AG09309 (cell line): ENCODE results near the gene CACNA1H.
"Not testable (repeated sequence)": the region's sequence is repeated elsewhere in the genome, so short reads cannot be mapped to it uniquely, and the experiment has no call there.

Experiments
- DNase-seq: peaks from one replicate; pipeline ENCODE4 v3.0.0-alpha.2; 2010; ENCODE audit warnings: low read depth
- H3K4me3 ChIP-seq: 2 replicates; pipeline ENCODE4 v1.5.1; 2011; ENCODE audit warnings: mild to moderate bottlenecking, low read depth, low read length, moderate library complexity; ENCODE audit not compliant: control insufficient read depth
- CTCF ChIP-seq: IDR thresholded peaks from 2 replicates; pipeline ENCODE4 v1.5.1; 2011; ENCODE audit warnings: mild to moderate bottlenecking, low read depth, low read length, inconsistent platforms; ENCODE audit not compliant: insufficient read depth, control insufficient read depth; ENCODE audit errors: missing control alignments

Gene CACNA1H

GRCh38 chr16:1220841-1221627 is 68.1 kb downstream of the CACNA1H start:
- no peak overlapping the region for H3K4me3 ChIP-seq
- DNase-seq, result no peak
- no peak for TF ChIP-seq CTCF

GRCh38 chr16:1221628-1222552 is 69.0 kb downstream of the CACNA1H start:
- H3K4me3 ChIP-seq, result no peak overlapping the region
- no peak for DNase-seq
- TF ChIP-seq CTCF, result no peak

- H3K4me3 ChIP-seq, result no peak overlapping the region
Observed at GRCh38 chr16:1222553-1223354, 69.8 kb downstream of the CACNA1H start.

GRCh38 chr16:1223355-1224214 is 70.7 kb downstream of the CACNA1H start:
- no peak overlapping the region for H3K4me3 ChIP-seq
- TF ChIP-seq CTCF, result no peak
- DNase-seq, result no peak

More at GRCh38 chr16:1222553-1223354, 69.8 kb downstream of the CACNA1H start:
- no peak for DNase-seq
- no peak for TF ChIP-seq CTCF

GRCh38 chr16:1224558-1224957 is 71.7 kb downstream of the CACNA1H start:
- no peak for TF ChIP-seq CTCF
- H3K4me3 ChIP-seq, result no peak overlapping the region
- no peak for DNase-seq

GRCh38 chr16:1225051-1225451 is 72.1 kb downstream of the CACNA1H start, which contains the start of gene TPSG1:
Gene TPSG1, minus strand, starts transcription at chr16:1225268. Its CDS starts 16 bp downstream, at chr16:1225252.
- DNase-seq, result no peak
- no peak within 1 kb of the TSS for H3K4me3 ChIP-seq
- no peak for TF ChIP-seq CTCF

GRCh38 chr16:1225728-1226311 is 72.9 kb downstream of the CACNA1H start:
- not testable (repeated sequence) for DNase-seq, H3K4me3 ChIP-seq

GRCh38 chr16:1226692-1227091 is 73.8 kb downstream of the CACNA1H start:
- not testable (repeated sequence) for H3K4me3 ChIP-seq, DNase-seq

GRCh38 chr16:1228227-1228626 is 75.3 kb downstream of the CACNA1H start:
- not testable (repeated sequence) for DNase-seq, H3K4me3 ChIP-seq
